Dermis blood vessel endothelial cell (primary cell): Measurements from ENCODE around the gene NOSIP. TPM values are rescaled to one million over a fixed set of nuclear protein-coding genes. Genes with fewer than 3 reads are reported as not detected.

Experiments
- DNase-seq: peaks from one replicate; pipeline ENCODE4 v3.0.0; 2010
- total RNA-seq: library from RNA; depleted of rRNA; stranded (reverse); fragments of >200 nt; gene quantifications from 2 replicates; pipeline ENCODE4 v1.2.3, GENCODE V29; 2014

NOSIP gene
- total RNA-seq, 1 donor from 2014 or later, result 98.7 TPM

DNA sequence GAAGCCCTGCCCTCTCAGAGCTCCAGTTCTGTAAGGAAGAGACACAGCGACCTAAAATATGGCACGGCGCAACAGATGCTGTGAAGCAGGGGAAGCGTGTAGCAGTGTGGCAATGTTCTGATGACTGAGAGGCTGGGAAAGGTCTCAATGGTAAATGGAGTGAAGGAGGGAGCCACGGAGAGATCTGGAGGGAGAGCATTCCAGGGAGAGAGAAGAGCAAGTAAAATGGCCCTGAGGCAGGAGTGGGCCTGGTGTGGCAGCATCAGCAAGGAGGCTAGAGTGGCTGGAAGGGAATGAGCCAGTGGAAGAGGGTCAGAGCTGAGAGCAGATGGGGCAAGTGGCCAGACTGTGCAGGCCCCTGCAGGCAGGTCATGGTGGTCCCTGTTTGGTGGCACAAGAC lies 36.2 kb downstream of the NOSIP start:
- no peak for DNase-seq

DNA sequence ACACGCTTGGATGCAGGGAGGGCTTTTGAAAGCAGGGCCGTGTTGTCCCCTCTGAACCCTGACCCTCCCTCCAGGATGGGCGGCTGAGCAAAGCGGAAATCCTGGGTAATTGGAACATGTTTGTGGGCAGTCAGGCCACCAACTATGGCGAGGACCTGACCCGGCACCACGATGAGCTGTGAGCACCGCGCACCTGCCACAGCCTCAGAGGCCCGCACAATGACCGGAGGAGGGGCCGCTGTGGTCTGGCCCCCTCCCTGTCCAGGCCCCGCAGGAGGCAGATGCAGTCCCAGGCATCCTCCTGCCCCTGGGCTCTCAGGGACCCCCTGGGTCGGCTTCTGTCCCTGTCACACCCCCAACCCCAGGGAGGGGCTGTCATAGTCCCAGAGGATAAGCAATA lies 37.3 kb downstream of the NOSIP start:
- no peak for DNase-seq

DNA sequence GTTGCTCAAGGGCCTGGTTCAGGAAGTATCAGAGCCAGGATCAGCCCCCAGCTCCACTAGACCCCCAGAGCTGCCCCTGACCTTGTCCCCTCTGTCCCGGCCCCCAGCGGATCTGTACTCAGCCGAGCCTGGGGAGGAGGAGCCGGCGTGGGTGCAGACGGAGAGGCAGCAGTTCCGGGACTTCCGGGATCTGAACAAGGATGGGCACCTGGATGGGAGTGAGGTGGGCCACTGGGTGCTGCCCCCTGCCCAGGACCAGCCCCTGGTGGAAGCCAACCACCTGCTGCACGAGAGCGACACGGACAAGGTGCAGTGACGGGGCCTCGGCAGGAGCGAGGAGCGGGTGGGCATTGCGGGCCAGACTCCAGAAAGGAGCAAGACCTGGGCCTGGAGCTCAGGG lies 37.9 kb downstream of the NOSIP start:
- no peak for DNase-seq

DNA sequence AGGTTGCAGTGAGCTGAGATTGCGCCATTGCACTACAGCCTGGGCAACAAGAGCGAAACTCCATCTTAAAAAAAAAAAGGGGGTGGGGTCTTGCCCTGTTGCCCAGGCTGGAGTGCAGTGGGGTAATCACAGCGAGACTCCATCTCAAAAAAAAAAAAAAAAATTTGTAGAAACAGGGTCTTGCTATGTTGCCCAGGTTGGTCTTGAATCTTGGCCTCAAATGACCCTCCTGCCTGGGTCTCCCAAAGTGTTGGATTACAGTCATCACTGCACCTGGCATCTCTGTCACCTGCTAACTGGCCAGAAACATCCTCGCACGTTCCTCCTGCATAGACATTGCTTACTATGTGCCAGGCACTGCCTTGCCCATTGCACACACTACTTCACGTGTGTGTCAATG lies 38.4 kb downstream of the NOSIP start:
- no peak for DNase-seq

DNA sequence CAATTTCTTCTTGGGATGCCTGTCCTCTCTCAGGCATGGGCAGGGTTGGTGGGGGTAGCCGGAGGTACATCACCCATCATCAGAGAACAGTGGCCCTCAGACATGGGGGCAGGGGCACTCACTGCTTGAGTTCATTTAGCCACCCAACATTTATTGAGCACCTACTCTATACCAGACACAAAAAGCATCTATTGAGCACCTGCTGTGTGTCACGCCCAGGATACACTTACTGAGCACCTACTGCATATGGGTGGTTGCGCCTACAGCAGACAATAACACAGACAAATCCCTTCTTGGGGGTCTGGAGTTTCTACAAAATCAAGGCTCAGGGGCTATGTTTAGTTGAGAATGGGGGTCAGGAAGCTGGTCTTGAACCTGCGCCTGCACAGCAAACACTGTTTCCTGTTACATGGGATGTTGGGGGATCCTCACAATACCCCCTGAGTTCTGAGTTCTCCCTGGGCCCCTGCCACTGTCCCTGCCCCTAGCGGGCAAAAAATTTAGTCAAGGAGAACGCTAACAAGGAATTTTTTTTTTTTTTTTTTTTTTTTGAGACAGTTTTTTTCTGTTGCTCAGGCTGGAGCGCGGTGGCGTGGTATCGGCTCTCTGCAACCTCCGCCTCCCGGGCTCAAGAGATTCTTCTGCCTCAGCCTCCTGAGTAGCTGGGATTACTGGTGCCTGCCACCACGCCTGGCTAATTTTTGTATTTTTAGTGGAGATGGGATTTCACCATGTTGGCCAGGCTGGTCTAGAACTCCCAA lies 41.0 kb downstream of the NOSIP start:
- no peak for DNase-seq

DNA sequence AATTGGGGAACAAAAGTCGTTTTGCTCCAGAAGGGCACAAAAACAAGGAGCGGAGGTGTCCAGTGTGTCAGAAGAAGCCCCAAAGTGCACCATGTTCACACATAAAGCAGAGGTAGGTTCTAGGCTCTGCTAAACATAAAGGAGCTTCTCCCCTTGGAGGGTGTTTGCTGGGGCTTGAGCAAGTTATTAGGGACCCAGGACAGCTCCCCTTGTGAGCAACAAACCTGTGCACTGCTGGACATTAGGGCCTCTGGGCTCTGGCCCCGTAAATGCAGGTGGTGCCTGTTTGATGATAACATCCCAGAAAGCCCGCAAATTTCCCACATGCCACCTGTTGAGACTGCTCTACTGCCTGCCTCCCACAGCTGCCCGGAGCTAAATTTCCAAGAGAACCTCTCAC lies 41.7 kb downstream of the NOSIP start:
- no peak for DNase-seq

DNA sequence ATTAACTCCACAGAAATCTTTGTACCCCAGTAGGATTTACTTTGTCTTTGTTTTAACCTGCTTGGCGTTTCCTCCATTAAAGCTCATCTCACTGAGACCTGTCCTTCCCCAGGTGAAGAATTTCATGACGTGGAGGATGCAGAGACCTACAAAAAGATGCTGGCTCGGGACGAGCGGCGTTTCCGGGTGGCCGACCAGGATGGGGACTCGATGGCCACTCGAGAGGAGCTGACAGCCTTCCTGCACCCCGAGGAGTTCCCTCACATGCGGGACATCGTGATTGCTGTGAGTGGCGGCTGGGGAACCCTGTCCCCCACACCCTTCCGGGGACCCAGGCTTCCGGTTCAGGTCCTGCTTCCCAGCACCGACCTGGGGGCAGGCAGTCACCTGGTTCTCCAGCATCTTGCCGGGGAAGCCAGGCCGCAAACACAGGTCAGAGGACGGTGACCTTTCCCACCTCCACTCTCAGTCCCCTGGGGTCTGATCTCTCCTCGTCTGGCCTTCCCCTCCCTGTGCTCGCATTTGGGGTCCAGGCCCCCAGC lies 43.4 kb downstream of the NOSIP start:
- no peak for DNase-seq

DNA sequence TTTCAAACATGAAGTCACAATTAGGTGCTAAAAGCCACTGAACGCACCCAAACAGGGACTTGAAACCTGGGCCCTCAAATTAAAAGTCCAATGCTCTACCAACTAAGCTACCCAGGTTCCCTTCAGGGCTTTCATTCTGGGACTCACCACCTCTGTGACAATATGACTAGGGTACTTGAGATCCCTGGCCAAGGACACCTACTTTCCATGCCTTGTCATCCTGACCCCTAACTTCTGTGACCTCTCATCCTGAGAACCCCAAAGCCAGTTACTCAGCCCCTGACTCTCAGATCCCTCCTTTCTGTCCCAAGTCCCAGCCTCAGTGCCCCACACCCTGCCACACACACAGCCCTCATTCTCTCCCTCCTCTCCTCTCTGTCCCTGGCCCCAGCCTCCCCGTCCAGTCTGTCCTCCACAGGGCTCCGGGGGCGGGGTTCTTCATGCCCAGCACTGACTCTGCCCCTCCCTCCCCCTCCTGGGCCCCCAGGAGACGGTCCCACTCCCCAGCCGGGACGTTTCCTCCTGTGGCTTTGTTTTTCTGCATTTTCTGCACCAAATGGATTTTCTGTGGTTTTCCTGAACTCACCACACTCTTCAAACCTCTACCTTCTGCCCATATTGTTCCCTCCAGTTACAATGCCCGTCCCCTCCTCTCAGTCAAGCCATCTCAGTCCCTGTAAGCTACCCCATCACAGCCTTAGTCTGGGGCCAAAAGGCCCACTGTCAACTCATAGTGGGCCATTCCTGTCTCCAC lies 45.5 kb downstream of the NOSIP start:
- no peak for DNase-seq

DNA sequence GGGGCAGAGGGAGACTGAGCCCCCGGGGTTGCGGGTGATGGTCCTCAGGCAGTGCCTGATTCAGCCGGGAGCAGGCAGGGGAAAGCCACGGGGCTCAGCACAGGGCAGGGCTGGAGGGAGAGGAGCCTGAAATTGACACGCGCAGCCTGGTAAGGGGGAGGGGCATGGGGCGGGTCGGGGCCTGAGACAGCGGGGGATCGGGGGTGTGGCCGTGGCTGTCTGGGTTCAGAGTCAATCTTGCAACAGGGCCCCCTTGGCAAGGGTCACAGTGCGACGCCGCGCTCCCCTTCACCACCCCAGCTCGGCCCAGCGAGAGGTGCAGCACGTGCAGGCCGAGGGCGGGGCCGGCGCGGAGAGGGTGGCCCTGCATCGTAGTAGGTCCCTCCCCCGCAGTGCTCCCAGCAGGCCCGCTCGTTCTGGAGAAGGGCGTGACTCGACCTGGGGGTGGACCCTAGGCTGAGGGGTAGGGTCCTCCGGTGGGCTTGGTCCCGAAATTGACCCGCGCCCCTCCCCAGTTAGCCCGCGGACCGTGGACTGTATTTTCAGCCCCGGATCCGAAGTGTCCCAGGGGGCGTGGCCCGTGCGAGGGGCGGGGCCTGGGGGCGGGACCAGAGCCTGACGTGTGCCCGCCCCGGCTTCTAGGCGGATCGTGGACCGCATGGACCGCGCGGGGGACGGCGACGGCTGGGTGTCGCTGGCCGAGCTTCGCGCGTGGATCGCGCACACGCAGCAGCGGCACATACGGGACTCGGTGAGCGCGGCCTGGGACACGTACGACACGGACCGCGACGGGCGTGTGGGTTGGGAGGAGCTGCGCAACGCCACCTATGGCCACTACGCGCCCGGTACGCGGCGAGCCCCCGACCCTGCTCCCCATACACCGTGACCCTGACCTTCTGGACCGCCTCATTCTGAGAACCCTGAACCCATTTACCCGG lies 46.5 kb downstream of the NOSIP start:
- peak; percentile 69 for DNase-seq

DNA sequence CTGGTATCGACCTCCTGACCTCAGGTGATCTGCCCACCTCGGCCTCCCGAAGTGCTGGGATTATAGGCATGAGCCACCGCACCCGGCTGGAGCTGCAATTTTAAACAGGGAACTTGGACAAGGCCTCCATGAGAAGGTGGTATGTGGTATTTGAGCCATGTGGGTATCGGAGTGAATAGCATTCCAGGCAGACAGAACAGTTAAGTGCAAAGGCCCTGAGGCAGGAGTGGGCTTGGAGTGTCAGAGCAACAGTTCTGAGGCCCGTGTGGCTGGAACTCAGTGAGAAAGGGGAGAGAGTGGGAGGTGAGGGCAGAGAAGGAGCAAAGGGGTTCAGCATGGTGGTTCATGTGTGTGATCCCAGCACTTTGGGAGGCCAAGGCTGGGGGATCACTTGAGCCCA lies 49.6 kb downstream of the NOSIP start:
- no peak for DNase-seq

DNA sequence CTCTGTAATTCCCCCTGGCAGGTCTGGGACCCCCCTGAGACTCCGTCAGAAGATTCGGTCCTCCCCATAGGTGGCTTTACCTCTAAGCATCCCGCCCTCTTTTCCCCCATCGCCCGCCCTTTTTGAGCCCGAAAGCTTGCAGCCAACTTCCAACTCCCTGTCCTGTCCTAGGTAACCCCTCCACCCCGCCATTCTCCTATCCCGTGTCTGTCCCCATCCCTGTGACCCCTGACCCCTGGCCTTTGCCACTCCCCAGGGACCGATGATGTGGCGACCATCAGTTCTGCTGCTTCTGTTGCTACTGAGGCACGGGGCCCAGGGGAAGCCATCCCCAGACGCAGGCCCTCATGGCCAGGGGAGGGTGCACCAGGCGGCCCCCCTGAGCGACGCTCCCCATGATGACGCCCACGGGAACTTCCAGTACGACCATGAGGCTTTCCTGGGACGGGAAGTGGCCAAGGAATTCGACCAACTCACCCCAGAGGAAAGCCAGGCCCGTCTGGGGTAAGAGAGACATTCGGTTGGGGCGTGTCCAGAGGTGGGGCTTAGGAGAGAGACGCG lies 52.1 kb downstream of the NOSIP start:
- no peak for DNase-seq

DNA sequence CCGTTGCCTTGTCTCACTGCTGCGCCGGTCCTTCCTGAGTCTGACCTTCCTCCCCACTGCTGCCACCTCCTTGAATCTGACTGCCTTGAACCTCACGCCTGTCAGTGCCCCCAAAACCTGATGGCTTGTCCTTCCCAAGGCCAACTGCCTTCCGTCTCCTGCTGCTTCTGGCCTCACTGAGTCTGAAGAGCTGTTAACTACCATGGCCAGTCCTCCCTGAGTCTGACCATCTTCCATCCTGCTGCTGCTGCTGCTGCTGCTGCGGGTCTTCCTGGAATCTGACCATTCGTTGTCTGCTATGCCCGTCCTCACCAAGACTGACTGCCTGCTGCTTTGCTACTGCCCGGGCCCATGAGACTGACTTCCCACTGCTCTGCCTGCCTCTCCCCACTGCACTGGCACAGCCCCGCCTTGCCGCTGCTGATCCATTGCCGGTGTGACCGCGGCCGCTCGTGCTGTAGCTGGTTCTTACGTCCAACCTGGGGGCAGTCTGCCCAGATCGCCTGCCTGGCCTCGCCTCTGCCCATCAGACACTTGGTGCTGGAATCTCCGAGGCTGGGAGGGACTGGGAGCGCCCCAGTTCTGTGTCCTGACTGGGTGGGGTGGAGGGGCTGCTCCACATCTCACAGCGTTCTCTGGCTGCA lies 55.4 kb downstream of the NOSIP start:
- DNase-seq, result no peak

DNA sequence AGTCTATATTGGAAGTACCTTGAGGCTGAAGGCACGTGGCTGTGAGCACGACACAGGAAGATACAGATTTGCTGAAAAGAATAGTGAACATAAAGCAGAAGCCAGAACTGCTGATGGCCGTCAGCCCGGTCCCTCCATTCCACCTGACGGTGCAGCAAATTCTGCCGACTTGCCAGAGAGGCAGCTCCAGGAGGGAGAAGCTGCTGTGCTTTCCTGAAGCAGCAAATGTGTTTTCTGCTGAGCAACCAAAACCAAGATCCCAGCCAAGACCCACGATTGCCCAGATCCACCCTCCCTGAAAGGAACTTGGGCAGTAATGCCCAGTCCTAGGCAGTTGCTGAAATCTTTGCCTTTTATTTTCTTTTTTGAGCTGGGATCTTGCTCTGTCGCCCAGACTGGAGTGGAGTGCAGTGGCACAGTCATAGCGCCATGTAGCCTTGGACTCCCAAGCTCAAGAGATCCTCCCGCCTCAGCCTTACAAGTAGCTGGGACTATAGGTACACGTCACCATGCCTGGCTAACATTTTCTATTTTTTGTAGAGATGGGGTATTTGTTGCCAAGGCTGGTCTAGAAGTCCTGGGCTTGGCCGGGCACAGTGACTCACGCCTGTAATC lies 59.5 kb downstream of the NOSIP start:
- no peak for DNase-seq

DNA sequence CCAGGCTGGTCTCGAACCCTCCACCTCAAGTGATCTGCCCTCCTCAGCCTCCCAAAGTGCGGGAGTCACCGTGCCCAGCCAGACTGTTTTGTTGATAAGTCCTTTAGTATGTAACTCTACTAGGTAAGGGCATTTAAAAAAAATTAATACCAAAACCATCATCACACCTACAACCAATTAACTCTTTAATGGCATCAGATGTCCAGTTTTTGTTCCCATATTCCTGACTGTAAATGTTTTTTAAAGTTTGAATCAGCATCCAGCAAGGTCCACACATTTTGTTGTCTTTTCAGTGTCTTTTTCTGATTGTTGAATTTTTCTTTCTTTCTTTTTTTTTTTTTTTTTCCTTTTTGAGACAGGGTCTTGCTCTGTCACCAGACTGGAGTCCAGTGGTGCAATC lies 62.3 kb downstream of the NOSIP start:
- no peak for DNase-seq

DNA sequence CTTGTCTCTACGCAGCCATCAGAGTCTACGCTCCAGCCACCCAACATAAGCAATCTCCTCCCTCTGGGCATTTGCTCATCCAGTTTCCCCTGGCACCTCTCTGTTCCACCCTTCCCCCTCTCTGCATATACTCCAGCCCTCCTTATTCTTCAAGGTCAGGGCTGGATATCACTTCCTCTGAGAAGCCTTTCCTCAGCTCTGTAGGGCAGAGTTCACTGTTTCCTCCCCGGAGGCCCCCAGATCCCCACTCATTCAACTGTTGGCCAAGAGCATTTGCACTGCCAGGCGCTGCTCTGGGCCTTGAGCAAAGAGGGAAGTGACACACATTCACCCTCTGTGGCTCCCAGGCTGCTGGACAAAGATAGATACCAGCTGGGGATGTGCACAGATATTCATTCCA lies 64.6 kb downstream of the NOSIP start:
- DNase-seq, result peak; percentile 62

DNA sequence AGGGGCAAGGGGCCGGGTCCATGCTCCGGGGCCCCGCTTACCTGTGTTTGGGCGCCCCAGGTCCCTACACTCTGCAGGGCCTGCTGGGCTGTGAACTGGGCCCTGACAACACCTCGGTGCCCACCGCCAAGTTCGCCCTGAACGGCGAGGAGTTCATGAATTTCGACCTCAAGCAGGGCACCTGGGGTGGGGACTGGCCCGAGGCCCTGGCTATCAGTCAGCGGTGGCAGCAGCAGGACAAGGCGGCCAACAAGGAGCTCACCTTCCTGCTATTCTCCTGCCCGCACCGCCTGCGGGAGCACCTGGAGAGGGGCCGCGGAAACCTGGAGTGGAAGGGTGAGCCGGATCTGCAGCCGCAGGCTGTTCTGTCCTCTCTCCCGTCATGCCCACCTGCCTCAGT lies 66.2 kb downstream of the NOSIP start:
- DNase-seq, result no peak

DNA sequence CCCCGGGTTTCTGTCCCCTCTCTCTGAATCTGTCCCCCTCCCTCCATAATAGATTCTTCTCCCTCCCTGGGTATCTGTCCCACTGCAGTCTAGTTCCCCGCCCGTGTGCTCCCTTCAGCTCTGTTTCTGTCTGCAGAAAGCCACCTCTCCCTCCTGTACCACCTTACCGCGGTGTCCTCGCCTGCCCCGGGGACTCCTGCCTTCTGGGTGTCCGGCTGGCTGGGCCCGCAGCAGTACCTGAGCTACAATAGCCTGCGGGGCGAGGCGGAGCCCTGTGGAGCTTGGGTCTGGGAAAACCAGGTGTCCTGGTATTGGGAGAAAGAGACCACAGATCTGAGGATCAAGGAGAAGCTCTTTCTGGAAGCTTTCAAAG lies 66.6 kb downstream of the NOSIP start:
- no peak for DNase-seq

DNA sequence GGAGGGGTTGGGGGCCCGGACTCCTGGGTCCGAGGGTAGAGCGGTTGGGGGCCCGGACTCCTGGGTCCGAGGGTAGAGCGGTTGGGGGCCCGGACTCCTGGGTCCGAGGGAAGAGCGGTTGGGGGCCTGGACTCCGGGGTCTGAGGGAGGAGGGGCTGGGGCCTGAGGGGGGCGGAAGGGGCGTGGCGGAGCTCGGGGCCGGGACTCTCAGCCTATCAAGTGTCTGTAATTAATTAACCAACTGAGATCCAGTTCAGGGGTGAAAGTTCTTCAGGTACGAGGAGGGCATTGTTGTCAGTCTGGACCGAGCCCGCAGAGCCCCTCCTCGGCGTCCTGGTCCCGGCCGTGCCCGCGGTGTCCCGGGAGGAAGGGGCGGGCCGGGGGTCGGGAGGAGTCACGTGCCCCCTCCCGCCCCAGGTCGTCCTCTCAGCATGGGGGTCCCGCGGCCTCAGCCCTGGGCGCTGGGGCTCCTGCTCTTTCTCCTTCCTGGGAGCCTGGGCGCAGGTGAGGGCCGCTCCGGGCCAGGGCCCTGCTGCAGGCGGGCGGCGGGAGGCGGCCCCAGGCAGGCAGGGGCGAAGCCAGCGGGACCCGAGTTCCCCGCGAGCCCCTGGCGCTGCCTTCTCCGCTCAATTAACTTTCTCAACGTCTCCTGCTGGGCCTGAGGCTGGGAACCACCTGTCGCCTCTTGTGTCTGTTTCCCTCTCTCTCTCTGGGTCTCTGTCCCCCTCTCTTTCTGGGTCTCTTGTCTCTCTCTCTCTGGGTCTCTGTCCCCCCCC lies 67.2 kb downstream of the NOSIP start:
- peak; percentile 52 for DNase-seq

DNA sequence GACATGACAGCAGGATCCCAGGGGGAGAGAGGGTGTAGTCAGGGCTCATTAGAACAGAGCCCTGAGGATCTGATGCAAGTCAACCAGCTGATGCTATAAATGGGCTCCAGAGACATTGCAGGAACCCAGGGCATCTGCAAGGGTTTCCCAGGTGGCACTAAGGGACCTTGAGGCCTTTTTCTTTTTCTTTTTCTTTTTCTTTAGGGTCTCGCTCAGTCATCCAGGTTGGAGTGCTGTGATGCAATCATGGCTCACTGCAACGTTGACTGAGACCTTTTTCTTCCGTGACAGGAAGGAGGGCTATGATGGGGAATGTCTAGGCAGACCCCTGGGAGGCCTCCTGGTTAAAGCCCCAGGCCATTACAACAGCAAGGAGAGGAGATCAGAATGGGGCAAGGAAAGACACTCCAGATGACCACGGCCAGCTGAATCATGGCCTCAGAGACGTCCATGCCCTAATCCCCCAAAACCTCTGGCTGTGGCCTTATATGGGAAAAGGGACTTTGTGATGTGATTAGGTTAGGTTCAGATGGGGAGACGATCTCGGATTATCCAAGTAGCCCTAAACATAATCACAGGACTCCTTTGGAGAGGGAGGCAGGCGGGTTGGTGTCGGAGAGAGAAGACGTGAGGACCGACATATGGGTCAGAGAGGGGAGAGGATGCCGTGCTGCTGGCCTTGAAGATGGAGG lies 72.4 kb downstream of the NOSIP start:
- no peak for DNase-seq

DNA sequence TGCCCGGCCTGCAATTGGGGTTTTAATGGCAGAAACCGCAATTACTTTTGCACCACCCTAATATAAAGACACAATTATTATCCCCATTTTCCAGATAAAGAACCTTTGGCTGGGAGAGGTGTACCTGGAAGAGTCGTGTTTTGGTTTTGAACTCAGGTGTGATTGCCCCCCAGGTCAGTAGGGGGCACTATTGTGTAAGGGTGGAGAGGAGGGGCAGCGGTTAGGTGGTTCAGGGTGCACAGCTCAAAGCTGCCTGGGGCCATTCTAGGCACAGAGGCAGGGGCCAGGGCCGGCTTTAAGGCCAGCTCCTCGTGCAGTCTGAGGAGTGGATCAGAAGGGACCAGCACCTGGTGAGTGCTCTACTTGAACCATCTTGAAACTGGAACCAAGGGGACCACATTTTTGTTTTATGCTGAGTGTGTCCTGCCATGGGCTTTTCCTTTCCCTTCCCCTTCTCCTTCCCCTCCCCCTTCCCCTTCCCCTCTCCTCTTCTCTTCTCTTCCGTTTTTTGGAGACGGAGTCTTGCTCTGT lies 73.7 kb downstream of the NOSIP start:
- DNase-seq, result peak; percentile 83
